Fibroblast of skin of left quadriceps (primary cell): ENCODE data around the gene BLOC1S6.
A peak's percentile ranks its signal among the peaks of the same experiment; 100 is the strongest.
"Not testable (repeated sequence)": the region's sequence is repeated elsewhere in the genome, so short reads cannot be mapped to it uniquely, and the experiment has no call there.

ENCODE experiments used
- DNase-seq, 2 experiments: peaks; one replicate each; pipeline ENCODE4 v3.0.0-alpha.2; 2013; ENCODE audit warnings: low read depth in 2 of 2

Gene BLOC1S6

GRCh38 chr15:45641374-45641781, 54.2 kb downstream of the BLOC1S6 start:
- peak; percentile 79 to 82 for DNase-seq

DNA sequence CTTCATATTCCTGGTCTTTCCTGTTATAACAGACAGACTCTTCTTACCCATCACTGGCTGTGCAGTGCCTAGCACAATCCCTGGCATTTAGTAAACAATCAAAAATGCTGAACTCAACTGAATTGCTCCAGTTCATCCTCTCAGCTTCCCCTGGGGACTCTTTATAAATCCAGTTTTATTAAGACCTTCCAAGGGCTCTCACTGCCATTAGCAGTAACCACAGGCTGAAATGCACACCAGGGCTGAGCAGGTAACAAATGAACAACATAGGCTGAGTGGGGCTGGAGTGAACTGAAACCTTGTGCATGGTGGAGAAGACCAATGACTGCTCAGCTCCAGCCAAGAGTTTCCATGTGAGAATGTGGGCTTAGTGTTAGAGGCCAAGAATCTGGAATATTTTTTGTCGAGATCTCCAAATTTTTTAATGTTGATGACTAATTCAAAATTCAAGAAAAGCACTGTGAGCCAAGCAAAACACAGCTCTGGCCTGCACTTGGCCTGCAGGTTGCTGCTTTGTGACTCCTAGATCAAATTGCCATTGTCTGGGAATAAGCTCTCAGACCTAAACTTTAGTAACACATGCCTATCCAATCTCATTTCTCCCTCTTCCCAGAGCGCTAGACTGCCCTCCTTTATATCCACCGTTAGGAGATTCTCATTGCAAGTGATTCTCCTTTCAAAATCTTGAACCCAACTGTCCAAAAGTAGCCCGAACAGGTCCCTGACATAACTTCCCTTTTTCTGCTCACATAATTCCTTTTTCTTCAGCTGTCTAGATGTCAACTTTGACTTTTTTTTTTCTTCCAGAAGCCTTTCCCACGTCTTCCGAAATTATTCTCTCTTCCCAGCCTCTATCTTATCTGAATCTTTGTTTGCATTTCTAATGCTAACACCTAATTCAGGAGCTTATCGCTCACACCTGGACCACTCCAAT, 55.1 kb downstream of the BLOC1S6 start:
- peak; percentile 58 to 61 for DNase-seq

DNA sequence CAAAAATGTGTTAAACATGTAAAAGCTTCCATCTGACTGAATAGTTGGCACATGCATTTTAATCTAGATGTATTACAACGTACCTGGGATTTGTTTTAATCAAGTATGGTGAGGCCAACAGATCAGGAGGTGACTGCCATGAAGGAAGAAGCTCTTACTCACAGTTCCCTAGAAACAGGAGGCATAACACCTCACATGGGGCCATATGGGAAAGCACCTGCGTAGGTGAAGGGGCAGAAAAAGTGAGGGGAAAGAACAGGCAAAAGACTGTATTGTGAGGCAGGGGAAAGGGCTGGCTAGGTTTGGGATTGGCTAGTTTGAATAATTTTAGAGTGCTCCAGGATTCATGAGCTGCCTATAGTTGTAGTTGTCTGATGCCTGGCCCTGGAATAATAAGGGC, 57.3 kb downstream of the BLOC1S6 start:
- DNase-seq: no peak

- DNase-seq: no peak
These were observed 58.1 kb downstream of the BLOC1S6 start for GRCh38 chr15:45645026-45645980.

DNA sequence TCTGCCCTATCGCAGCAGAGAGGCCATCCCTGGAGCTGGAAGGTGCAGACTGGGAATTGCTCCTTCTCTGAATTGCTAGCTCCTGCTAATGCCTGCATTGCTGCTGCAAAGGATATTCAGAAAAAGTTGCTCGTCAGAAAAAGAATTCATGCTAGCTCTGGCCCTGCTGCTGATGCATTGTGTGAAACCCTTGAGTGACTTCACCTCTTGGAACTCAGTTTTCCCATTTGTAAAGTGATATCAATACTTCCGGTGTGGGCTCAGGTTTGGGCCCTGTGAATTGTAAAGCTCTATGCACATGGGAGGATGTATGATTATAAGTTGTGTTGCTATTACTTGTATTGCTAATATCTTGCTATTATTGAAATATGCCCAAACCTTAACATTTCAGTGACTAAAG, 59.0 kb downstream of the BLOC1S6 start:
- no peak for DNase-seq

- no peak for DNase-seq
These were observed 60.6 kb downstream of the BLOC1S6 start for GRCh38 chr15:45647828-45648227.

DNA sequence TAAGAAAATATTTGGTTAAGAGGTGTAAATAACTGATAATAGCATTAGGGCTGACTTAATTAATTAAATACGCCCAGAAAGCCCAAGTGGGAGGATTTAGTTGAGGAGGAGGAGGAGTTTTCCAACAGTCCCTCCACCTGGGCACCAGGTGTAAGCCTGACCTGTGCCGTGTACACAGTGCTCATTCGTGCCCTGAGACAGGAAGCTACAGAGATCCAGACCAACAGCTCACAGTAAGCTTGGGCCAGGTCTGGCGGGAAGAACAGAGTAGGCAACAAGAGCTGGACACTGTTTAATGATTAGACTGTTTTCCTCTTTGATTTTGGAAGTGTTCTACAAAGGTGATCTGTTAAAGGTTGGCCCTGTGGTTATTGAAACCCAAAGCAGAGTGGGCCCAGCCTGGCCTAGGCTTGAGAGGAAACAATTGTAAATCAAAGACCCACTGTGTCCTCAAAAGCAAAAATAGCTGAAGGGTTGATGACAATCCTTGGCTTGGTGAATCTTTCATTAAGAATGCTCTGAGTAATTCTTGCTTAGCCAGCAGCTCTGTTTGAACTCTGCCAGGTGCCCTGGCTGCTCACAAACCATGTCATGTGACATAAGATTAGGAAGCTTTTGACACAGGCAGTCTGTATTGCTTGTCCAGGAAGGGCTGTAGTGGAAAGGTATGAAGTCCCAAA, 61.5 kb downstream of the BLOC1S6 start:
- DNase-seq: no peak

DNA sequence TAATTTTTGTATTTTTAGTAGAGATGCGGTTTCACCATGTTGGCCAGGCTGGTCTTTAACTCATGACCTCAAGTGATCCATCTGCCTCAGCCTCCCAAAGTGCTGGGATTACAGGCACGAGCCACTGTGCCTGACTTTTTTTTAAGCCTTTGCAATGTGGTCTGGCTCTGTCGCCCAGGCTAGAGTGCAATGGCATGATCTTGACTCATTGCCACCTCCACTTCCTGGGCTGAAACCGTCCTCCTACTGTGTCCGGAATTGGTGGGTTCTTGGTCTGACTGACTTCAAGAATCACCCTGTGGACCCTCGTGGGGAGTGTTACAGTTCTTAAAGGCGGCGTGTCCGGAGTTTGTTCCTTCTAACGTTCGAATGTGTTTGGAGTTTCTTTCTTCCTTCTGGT, 62.8 kb downstream of the BLOC1S6 start:
- not testable (repeated sequence) for DNase-seq

GRCh38 chr15:45650889-45651525, 63.8 kb downstream of the BLOC1S6 start:
- DNase-seq: no peak

DNA sequence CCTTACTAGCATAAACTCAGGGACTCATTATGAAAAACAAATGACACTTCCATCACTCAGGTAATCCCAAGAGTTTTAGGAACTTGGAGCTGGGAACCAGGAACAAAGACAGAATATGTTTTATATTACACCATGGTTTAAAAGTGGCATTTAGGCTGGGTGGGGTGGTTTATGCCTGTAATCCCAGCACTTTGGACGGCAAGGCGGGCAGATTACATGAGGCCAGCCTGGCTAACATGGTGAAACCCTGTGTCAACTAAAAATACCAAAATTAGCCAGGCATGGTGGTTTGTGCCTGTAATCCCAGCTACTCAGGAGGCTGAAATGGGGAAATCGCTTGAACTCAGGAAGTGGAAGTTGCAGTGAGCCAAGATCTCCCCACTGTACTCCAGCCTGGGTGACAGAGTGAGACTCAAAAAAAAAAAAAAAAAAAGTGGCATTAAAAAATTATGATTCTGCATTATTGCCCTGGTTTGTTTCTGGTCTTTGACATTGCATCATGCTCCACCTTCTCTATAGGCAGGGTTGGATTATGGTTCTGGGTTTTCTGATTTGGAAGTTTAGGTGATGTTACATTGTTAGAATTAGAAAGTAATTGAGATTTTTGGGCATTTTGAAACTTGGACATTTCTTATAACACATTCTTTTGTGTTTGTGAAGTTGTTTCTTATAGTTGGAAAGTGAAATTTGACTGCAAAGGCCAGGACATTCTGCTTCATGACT, 66.7 kb downstream of the BLOC1S6 start:
- DNase-seq: no peak

GRCh38 chr15:45654749-45655148, 67.6 kb downstream of the BLOC1S6 start:
- DNase-seq: no peak

- no peak for DNase-seq
These were observed 70.1 kb downstream of the BLOC1S6 start for GRCh38 chr15:45657254-45657653.

- no peak for DNase-seq
These were observed 70.8 kb downstream of the BLOC1S6 start for GRCh38 chr15:45657764-45658545.
